T-helper 1 cell treated with Interleukin-12 subunit alpha and Interleukin-12 subunit beta and Interleukin-4 antibody, amounts not matched to agents 30 μg/mL and 1 μg/mL, for 36 hours (primary cell): Measurements from ENCODE around the gene BTN3A1.
"Not testable (repeated sequence)": the region's sequence is repeated elsewhere in the genome, so short reads cannot be mapped to it uniquely, and the experiment has no call there.

Experiments
- H3K27ac Mint-ChIP-seq: one replicate; pipeline ENCODE4 v1.8.0; 2021; ENCODE audit warnings: mild to moderate bottlenecking, mixed read lengths
- H3K27me3 Mint-ChIP-seq: one replicate; pipeline ENCODE4 v1.8.0; 2021; ENCODE audit warnings: low read depth, mixed read lengths
- H3K36me3 Mint-ChIP-seq: one replicate; pipeline ENCODE4 v1.8.0; 2021; ENCODE audit warnings: low read depth, mixed read lengths
- H3K4me1 Mint-ChIP-seq: one replicate; pipeline ENCODE4 v1.8.0; 2021; ENCODE audit warnings: low read depth, mixed read lengths
- H3K4me3 Mint-ChIP-seq: one replicate; pipeline ENCODE4 v1.8.0; 2021; ENCODE audit warnings: mild to moderate bottlenecking, moderate library complexity, mixed read lengths
- H3K9me3 Mint-ChIP-seq: one replicate; pipeline ENCODE4 v1.8.0; 2021; ENCODE audit warnings: mixed read lengths

The BTN3A1 gene

GRCh38 chr6:26401987-26402658 is at the start of gene BTN3A1:
Gene BTN3A1 (plus strand): TSS chr6:26402275. CDS start chr6:26405564, 3,289 bp downstream.
- peaks cover 39% of the 10 kb centered on the region for H3K36me3 Mint-ChIP-seq
- peaks cover 38% of the 10 kb centered on the region for H3K4me1 Mint-ChIP-seq
- H3K4me3 Mint-ChIP-seq: peak within 1 kb of the TSS; percentile 95
- no peaks in the 10 kb centered on the region for H3K27me3 Mint-ChIP-seq
- H3K9me3 Mint-ChIP-seq: no peaks in the 10 kb centered on the region
- H3K27ac Mint-ChIP-seq: peak within 1 kb of the TSS; percentile 95

- no peaks in the 10 kb centered on the region for H3K4me1 Mint-ChIP-seq
- H3K27ac Mint-ChIP-seq: no peak overlapping the region
- peaks cover 3% of the 10 kb centered on the region for H3K27me3 Mint-ChIP-seq
- no peak overlapping the region for H3K4me3 Mint-ChIP-seq
- no peaks in the 10 kb centered on the region for H3K9me3 Mint-ChIP-seq
- H3K36me3 Mint-ChIP-seq: no peaks in the 10 kb centered on the region
These were observed 49.8 kb upstream of the BTN3A1 start for GRCh38 chr6:26352315-26352714.

- H3K27me3 Mint-ChIP-seq: peaks cover 3% of the 10 kb centered on the region
- no peaks in the 10 kb centered on the region for H3K36me3 Mint-ChIP-seq
- H3K27ac Mint-ChIP-seq: no peak overlapping the region
- no peaks in the 10 kb centered on the region for H3K9me3 Mint-ChIP-seq
- no peak overlapping the region for H3K4me3 Mint-ChIP-seq
- peaks cover 3% of the 10 kb centered on the region for H3K4me1 Mint-ChIP-seq
These were observed 47.9 kb upstream of the BTN3A1 start for GRCh38 chr6:26354162-26354561.

GRCh38 chr6:26355366-26355765 is 46.7 kb upstream of the BTN3A1 start:
- Mint-ChIP-seq H3K4me1 (peaks cover 3% of the 10 kb centered on the region), H3K27me3 (peaks cover 3% of the 10 kb centered on the region), H3K27ac (no peak overlapping the region), H3K9me3 (no peaks in the 10 kb centered on the region), H3K4me3 (no peak overlapping the region), H3K36me3 (no peaks in the 10 kb centered on the region)

- not testable (repeated sequence) for H3K27ac Mint-ChIP-seq, H3K27me3 Mint-ChIP-seq, H3K36me3 Mint-ChIP-seq, H3K4me3 Mint-ChIP-seq, H3K9me3 Mint-ChIP-seq
- peaks cover 18% of the 10 kb centered on the region for H3K4me1 Mint-ChIP-seq
These were observed 44.5 kb upstream of the BTN3A1 start for GRCh38 chr6:26357543-26357942.

- no peaks in the 10 kb centered on the region for H3K9me3 Mint-ChIP-seq
These were observed 43.5 kb upstream of the BTN3A1 start for GRCh38 chr6:26358511-26358981.

GRCh38 chr6:26359765-26360164 is 42.3 kb upstream of the BTN3A1 start:
- Mint-ChIP-seq H3K4me3 (no peak overlapping the region), H3K27ac (no peak overlapping the region), H3K27me3 (no peaks in the 10 kb centered on the region)

More at GRCh38 chr6:26358511-26358981, 43.5 kb upstream of the BTN3A1 start:
- no peaks in the 10 kb centered on the region for H3K36me3 Mint-ChIP-seq
- no peaks in the 10 kb centered on the region for H3K27me3 Mint-ChIP-seq
- no peak overlapping the region for H3K27ac Mint-ChIP-seq
- H3K4me1 Mint-ChIP-seq: peaks cover 24% of the 10 kb centered on the region
- H3K4me3 Mint-ChIP-seq: no peak overlapping the region

GRCh38 chr6:26360451-26361416 is 41.3 kb upstream of the BTN3A1 start:
- H3K36me3 Mint-ChIP-seq: no peaks in the 10 kb centered on the region
- H3K9me3 Mint-ChIP-seq: no peaks in the 10 kb centered on the region
- peaks cover 31% of the 10 kb centered on the region for H3K4me1 Mint-ChIP-seq
- peak overlapping the region; percentile 4 for H3K27ac Mint-ChIP-seq
- H3K4me3 Mint-ChIP-seq: peak overlapping the region; percentile 43
- H3K27me3 Mint-ChIP-seq: no peaks in the 10 kb centered on the region

More at GRCh38 chr6:26359765-26360164, 42.3 kb upstream of the BTN3A1 start:
- Mint-ChIP-seq H3K4me1 (peaks cover 31% of the 10 kb centered on the region), H3K9me3 (no peaks in the 10 kb centered on the region), H3K36me3 (no peaks in the 10 kb centered on the region)

- Mint-ChIP-seq H3K9me3 (no peaks in the 10 kb centered on the region), H3K27me3 (no peaks in the 10 kb centered on the region), H3K27ac (peak overlapping the region; percentile 16), H3K4me1 (peaks cover 32% of the 10 kb centered on the region), H3K4me3 (no peak overlapping the region), H3K36me3 (no peaks in the 10 kb centered on the region)
These were observed 40.5 kb upstream of the BTN3A1 start for GRCh38 chr6:26361544-26361943.

- no peaks in the 10 kb centered on the region for H3K9me3 Mint-ChIP-seq
- peaks cover 38% of the 10 kb centered on the region for H3K4me1 Mint-ChIP-seq
- no peak overlapping the region for H3K4me3 Mint-ChIP-seq
- no peaks in the 10 kb centered on the region for H3K27me3 Mint-ChIP-seq
- peaks cover 3% of the 10 kb centered on the region for H3K36me3 Mint-ChIP-seq
- H3K27ac Mint-ChIP-seq: peak overlapping the region; percentile 2
These were observed 39.8 kb upstream of the BTN3A1 start for GRCh38 chr6:26362093-26362835.

GRCh38 chr6:26362836-26363220 is 39.2 kb upstream of the BTN3A1 start:
- Mint-ChIP-seq H3K27me3 (no peaks in the 10 kb centered on the region), H3K36me3 (peaks cover 7% of the 10 kb centered on the region), H3K9me3 (no peaks in the 10 kb centered on the region), H3K4me1 (peaks cover 42% of the 10 kb centered on the region), H3K27ac (no peak overlapping the region), H3K4me3 (no peak overlapping the region)

- H3K27me3 Mint-ChIP-seq: no peaks in the 10 kb centered on the region
- no peaks in the 10 kb centered on the region for H3K9me3 Mint-ChIP-seq
- H3K4me3 Mint-ChIP-seq: no peak overlapping the region
- peaks cover 48% of the 10 kb centered on the region for H3K4me1 Mint-ChIP-seq
- H3K36me3 Mint-ChIP-seq: peaks cover 16% of the 10 kb centered on the region
- no peak overlapping the region for H3K27ac Mint-ChIP-seq
These were observed 38.0 kb upstream of the BTN3A1 start for GRCh38 chr6:26363882-26364701.

GRCh38 chr6:26365633-26365995 is 36.5 kb upstream of the BTN3A1 start:
- H3K4me3 Mint-ChIP-seq: peak overlapping the region; percentile 78
- no peaks in the 10 kb centered on the region for H3K9me3 Mint-ChIP-seq
- no peaks in the 10 kb centered on the region for H3K27me3 Mint-ChIP-seq
- peaks cover 58% of the 10 kb centered on the region for H3K4me1 Mint-ChIP-seq
- no peak overlapping the region for H3K27ac Mint-ChIP-seq
- peaks cover 30% of the 10 kb centered on the region for H3K36me3 Mint-ChIP-seq

- H3K27ac Mint-ChIP-seq: peak overlapping the region; percentile 56
These were observed 35.6 kb upstream of the BTN3A1 start for GRCh38 chr6:26366504-26366903.

More at GRCh38 chr6:26366504-26366903, 35.6 kb upstream of the BTN3A1 start:
- H3K4me1 Mint-ChIP-seq: peaks cover 53% of the 10 kb centered on the region
- no peaks in the 10 kb centered on the region for H3K27me3 Mint-ChIP-seq
- H3K4me3 Mint-ChIP-seq: peak overlapping the region; percentile 78
- peaks cover 33% of the 10 kb centered on the region for H3K36me3 Mint-ChIP-seq
- no peaks in the 10 kb centered on the region for H3K9me3 Mint-ChIP-seq
